Measurements from ENCODE around the gene AP1S2. TPM values are rescaled to one million over a fixed set of nuclear protein-coding genes. Genes with fewer than 3 reads are reported as not detected.

Gene AP1S2
- total and polyA plus RNA-seq, 10 of the 15 experiments (the other 5 are each of a cell fraction or from before 2014, with no cell fraction given) = 25.6 to 105 (median 50.7) TPM

GRCh38 chrX:15808254-15808653, 46.4 kb downstream of the AP1S2 start:
- H3K4me1 ChIP-seq (ENCODE audit: control insufficient read depth, insufficient read depth, low read length) = no peaks in the 10 kb centered on the region
- intact Hi-C loops (cut with micrococcal nuclease; ENCODE audit: unreplicated experiment) (no loop called here), in situ Hi-C loops (cut with MboI) (no loop called here)
- H3K27me3 ChIP-seq (replicated peaks in 1 of 2; ENCODE audit: control insufficient read depth in 2 of 2, insufficient read depth in 2 of 2, low read length in 1 of 2) = no peaks in the 10 kb centered on the region
- no TSS peak for BruUV-seq (replicated peaks)
- H3K9ac ChIP-seq (ENCODE audit: control insufficient read depth, insufficient read depth, low read length) = no peak overlapping the region
- ChIA-PET RAD21 (ENCODE audit: unreplicated experiment) (no interaction called here), CTCF (interaction anchor here (1.5 kb wide), 1 partner anchor 8 kb away, joined by 3 read pairs; no protein-coding TSS in a partner anchor), POLR2A (no interaction called here), SMC1A (ENCODE audit: uncharacterized antibody, unreplicated experiment) (interaction anchor here (1.8 kb wide), 1 partner anchor 8 kb away, joined by 6 read pairs; no protein-coding TSS in a partner anchor)
- H2AFZ ChIP-seq (ENCODE audit: control insufficient read depth, low read depth, low read length) = no peak overlapping the region
- no peak for FAIRE-seq
- no peak for DNase-seq (ENCODE audit: low read depth, low spot score)
- H3K79me2 ChIP-seq (ENCODE audit: control insufficient read depth, insufficient read depth, low read length) = no peaks in the 10 kb centered on the region
- peaks cover 4 to 40% of the 10 kb centered on the region in 2 experiments for H3K36me3 ChIP-seq (ENCODE audit: control insufficient read depth in 2 of 2, insufficient read depth in 2 of 2, low read length in 1 of 2)
- no peaks in the 10 kb centered on the region for H4K20me1 ChIP-seq (ENCODE audit: control insufficient read depth, insufficient read depth)
- H3K9me3 ChIP-seq (replicated peaks; ENCODE audit: control insufficient read depth, insufficient read depth, low read length) = no peaks in the 10 kb centered on the region
- ATAC-seq = no peak
- 98% methylated on average over 3 of the region's 4 CpGs for WGBS (ENCODE audit: insufficient coverage, insufficient replicate concordance, low lambda C conversion rate, missing lambda C conversion rate)
- TF ChIP-seq HDAC2 (IDR thresholded peaks at IDR 0.05) = no peak
- no peak for TF ChIP-seq KDM1A (IDR thresholded peaks at IDR 0.05; ENCODE audit: borderline replicate concordance)
- no peak for TF ChIP-seq POLR2A (IDR thresholded peaks at IDR 0.05; ENCODE audit: low read depth, low read length)
- TF ChIP-seq CHD4 (IDR thresholded peaks at IDR 0.05) = no peak
- no peak for TF ChIP-seq PAX5 (IDR thresholded peaks at IDR 0.05; ENCODE audit: borderline replicate concordance, low read depth, low read length)
- TF ChIP-seq ZNF592 (IDR thresholded peaks at IDR 0.05) = no peak
- TF ChIP-seq EGR1 (IDR thresholded peaks at IDR 0.05; ENCODE audit: borderline replicate concordance in 1 of 2, low read depth in 2 of 2, low read length in 2 of 2) = no peak
- TF ChIP-seq RAD21 (IDR thresholded peaks at IDR 0.05; ENCODE audit: insufficient read depth, low read depth, low read length) = no peak
- TF ChIP-seq SMAD5 (IDR thresholded peaks at IDR 0.05; ENCODE audit: low read depth) = no peak
- TF ChIP-seq CUX1 (IDR thresholded peaks at IDR 0.05; ENCODE audit: insufficient replicate concordance, low read depth, low read length) = no peak
- no peak for TF ChIP-seq KAT2A (conservative IDR thresholded peaks at IDR 0.05; ENCODE audit: control insufficient read depth, low read depth, low read length)
- TF ChIP-seq NRF1 (conservative IDR thresholded peaks at IDR 0.05; ENCODE audit: low read depth, low read length) = no peak
- TF ChIP-seq E4F1 (IDR thresholded peaks at IDR 0.05; ENCODE audit: borderline replicate concordance, partially characterized antibody) = no peak
- H3K27ac ChIP-seq (ENCODE audit: control insufficient read depth, insufficient read depth) = no peak overlapping the region
- H3K4me2 ChIP-seq (ENCODE audit: control insufficient read depth, insufficient read depth) = no peak overlapping the region
- no peak overlapping the region for H3K4me3 ChIP-seq

Data from GM12878 (cell line).